KMS-11 (cell line): ENCODE results near the gene PPM1H.
A peak's percentile ranks its signal among the peaks of the same experiment; 100 is the strongest.

Experiments used
- H2AFZ ChIP-seq: fragments of 200-600 bp; sonication (generic); 2 replicates; pipeline ENCODE4 v1.6.1; 2016; ENCODE audit warnings: antibody characterized with exemption, mixed run types, low read depth
- H3K27ac ChIP-seq: fragments of 200-600 bp; sonication (generic); 2 replicates; pipeline ENCODE4 v1.6.1; 2016; ENCODE audit warnings: mild to moderate bottlenecking, mixed run types
- H3K27me3 ChIP-seq: fragments of 200-600 bp; sonication (generic); 2 replicates; pipeline ENCODE4 v1.6.1; 2017; ENCODE audit warnings: mild to moderate bottlenecking, low read depth, mixed run types, moderate library complexity; ENCODE audit not compliant: insufficient read depth
- H3K36me3 ChIP-seq: fragments of 200-600 bp; sonication (generic); 2 replicates; pipeline ENCODE4 v1.6.1; 2017; ENCODE audit warnings: mild to moderate bottlenecking, mixed run types; ENCODE audit not compliant: insufficient read depth
- H3K4me1 ChIP-seq: fragments of 200-600 bp; sonication (generic); 2 replicates; pipeline ENCODE4 v1.6.1; 2016; ENCODE audit warnings: mild to moderate bottlenecking, low read depth, mixed run types; ENCODE audit not compliant: poor library complexity, severe bottlenecking
- H3K4me2 ChIP-seq: fragments of 200-600 bp; sonication (generic); 2 replicates; pipeline ENCODE4 v1.7.0; 2016; ENCODE audit warnings: mild to moderate bottlenecking, mixed run types
- H3K4me3 ChIP-seq: fragments of 200-600 bp; sonication (generic); IDR thresholded peaks from 2 replicates; pipeline ENCODE4 v1.6.1; 2017; ENCODE audit warnings: low read depth, low read length, mixed read lengths; ENCODE audit not compliant: insufficient read depth
- H3K79me2 ChIP-seq: fragments of 200-600 bp; sonication (generic); 2 replicates; pipeline ENCODE4 v1.6.1; 2016; ENCODE audit warnings: low read depth, mixed run types; ENCODE audit not compliant: insufficient read depth
- H3K9ac ChIP-seq: fragments of 200-600 bp; sonication (generic); 2 replicates; pipeline ENCODE4 v1.6.1; 2016; ENCODE audit warnings: mild to moderate bottlenecking, mixed run types
- H4K20me1 ChIP-seq: fragments of 200-600 bp; sonication (generic); 2 replicates; pipeline ENCODE4 v1.6.1; 2016; ENCODE audit warnings: mild to moderate bottlenecking, mixed run types; ENCODE audit not compliant: insufficient read depth
- CTCF ChIP-seq: fragments of 200-600 bp; sonication (generic); conservative IDR thresholded peaks from 2 replicates; pipeline ENCODE4 v1.6.1; 2017; ENCODE audit warnings: low read depth, mild to moderate bottlenecking, antibody characterized with exemption, low read length, moderate library complexity, mixed read lengths

The PPM1H gene

DNA sequence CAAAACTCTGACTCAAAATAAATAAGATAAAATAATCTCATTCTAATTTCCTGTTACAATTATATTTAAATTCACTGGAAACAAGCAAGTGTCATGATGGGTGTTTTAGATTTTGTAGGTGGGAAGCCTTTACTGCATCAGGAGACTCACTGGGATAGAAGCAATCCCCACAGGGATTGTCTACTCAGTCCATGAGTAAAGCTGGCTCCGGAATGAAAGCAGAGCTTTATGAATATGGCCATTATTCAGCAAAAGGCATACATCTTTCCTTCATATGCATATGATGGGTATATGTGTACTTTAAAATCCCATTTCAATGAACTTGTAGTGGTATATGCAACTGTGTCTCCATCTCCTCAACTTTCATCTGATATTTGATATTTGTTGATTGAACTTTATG, 25.4 kb upstream of the PPM1H start:
- no peaks in the 10 kb centered on the region for H3K27me3 ChIP-seq
- H3K36me3 ChIP-seq, result no peaks in the 10 kb centered on the region
- no peaks in the 10 kb centered on the region for H3K79me2 ChIP-seq
- H3K4me1 ChIP-seq, result peaks cover 34% of the 10 kb centered on the region
- no peak overlapping the region for H3K9ac ChIP-seq
- TF ChIP-seq CTCF, result no peak
- H3K27ac ChIP-seq, result no peak overlapping the region
- H2AFZ ChIP-seq, result no peak overlapping the region
- no peak overlapping the region for H3K4me3 ChIP-seq
- H3K4me2 ChIP-seq, result no peak overlapping the region
- no peaks in the 10 kb centered on the region for H4K20me1 ChIP-seq

GRCh38 chr12:62959745-62960144, 24.8 kb upstream of the PPM1H start:
- no peaks in the 10 kb centered on the region for H3K36me3 ChIP-seq
- H3K4me3 ChIP-seq, result no peak overlapping the region
- H4K20me1 ChIP-seq, result no peaks in the 10 kb centered on the region
- H3K4me2 ChIP-seq, result no peak overlapping the region
- no peak overlapping the region for H2AFZ ChIP-seq
- H3K79me2 ChIP-seq, result no peaks in the 10 kb centered on the region
- no peaks in the 10 kb centered on the region for H3K27me3 ChIP-seq
- peaks cover 35% of the 10 kb centered on the region for H3K4me1 ChIP-seq
- H3K9ac ChIP-seq, result no peak overlapping the region
- no peak for TF ChIP-seq CTCF
- H3K27ac ChIP-seq, result no peak overlapping the region

DNA sequence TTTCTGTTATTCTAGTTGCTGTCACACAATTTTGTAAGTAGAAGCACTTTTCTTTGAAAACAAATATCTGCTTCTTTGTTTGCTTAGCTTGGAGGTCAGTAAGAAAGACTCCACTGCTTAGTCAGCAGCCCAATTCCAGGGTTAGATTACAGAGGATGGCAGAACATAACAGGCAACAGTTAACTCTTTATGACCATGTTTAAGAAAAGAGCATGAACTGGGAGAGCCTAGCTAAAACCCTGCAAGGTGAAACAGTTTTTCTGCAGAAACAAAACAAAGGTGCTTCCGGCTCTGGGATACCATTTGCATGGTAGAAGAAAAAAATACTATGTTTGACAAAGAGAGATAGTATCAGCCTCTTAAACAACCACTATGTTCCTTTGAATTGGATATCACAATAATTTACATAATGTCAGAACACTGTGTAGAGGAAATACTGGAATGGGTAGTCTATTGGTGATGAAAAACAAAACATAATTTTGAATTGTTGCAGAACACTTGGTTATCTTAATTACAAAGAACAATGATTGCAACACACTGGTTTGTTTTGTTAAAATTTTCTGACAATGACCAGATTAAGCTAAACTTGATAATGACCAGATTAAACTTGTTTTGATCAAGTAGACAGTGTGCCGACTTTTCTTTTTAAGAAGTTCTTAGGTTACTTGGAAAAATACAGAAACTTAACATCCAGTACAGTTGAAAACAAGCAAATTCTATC, 22.4 kb upstream of the PPM1H start:
- Histone ChIP-seq H4K20me1 (no peaks in the 10 kb centered on the region), H3K27ac (peak overlapping the region; percentile 14; the same call in 1 of the 2 replicates), H3K79me2 (no peaks in the 10 kb centered on the region), H3K27me3 (no peaks in the 10 kb centered on the region), H3K4me2 (peak overlapping the region; percentile 23), H3K9ac (no peak overlapping the region), H3K4me1 (peaks cover 35% of the 10 kb centered on the region), H3K36me3 (no peaks in the 10 kb centered on the region), H2AFZ (peak overlapping the region; percentile 4; the same call in 1 of the 2 replicates), H3K4me3 (no peak overlapping the region)
- TF ChIP-seq CTCF, result no peak

DNA sequence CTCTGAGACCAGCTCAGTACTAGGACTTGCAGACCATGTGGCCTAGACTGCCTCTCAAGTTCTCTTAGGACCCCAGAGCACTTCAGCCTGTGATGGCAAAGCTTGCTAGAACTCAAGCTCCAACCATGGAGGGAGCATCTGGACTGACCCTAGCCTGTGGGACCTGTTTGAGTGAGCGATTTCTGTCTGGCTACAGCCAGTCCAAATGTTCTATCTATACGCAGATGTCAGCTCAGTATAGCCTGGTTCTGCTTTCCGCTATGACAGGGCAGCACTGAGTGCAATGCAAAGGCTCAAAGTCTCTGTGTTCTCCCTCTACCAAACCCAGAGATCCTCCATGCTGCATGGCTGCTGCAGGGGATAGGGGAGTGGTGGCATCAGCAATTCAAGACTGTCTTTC, 20.7 kb upstream of the PPM1H start:
- Histone ChIP-seq H3K4me2 (no peak overlapping the region), H4K20me1 (no peaks in the 10 kb centered on the region), H3K4me1 (peaks cover 35% of the 10 kb centered on the region), H3K27me3 (no peaks in the 10 kb centered on the region), H3K27ac (no peak overlapping the region), H3K9ac (no peak overlapping the region), H3K4me3 (no peak overlapping the region), H3K79me2 (no peaks in the 10 kb centered on the region), H3K36me3 (no peaks in the 10 kb centered on the region), H2AFZ (peak overlapping the region; percentile 1; the same call in 1 of the 2 replicates)
- no peak for TF ChIP-seq CTCF
